NCI-H146 treated with DMSO at 0.1 percent for 48 hours (cell line): ENCODE results near the gene RASA2.

ENCODE experiments used
- DNase-seq: peaks from one replicate; lab custom pipeline; 2025; ENCODE audit not compliant: unreplicated experiment; lab: John Stamatoyannopoulos, UW

The RASA2 gene

GRCh38 chr3:141643391-141643790, 156.6 kb downstream of the RASA2 start:
- no peak for DNase-seq

GRCh38 chr3:141643796-141644195, 157.0 kb downstream of the RASA2 start:
- DNase-seq = no peak

GRCh38 chr3:141644931-141645330, 158.1 kb downstream of the RASA2 start:
- DNase-seq = peak; percentile 52

- DNase-seq = peak; percentile 32
Measured at GRCh38 chr3:141646760-141647561, 160.1 kb downstream of the RASA2 start.

- no peak for DNase-seq
Measured at GRCh38 chr3:141647562-141647915, 160.7 kb downstream of the RASA2 start.

- no peak for DNase-seq
Measured at GRCh38 chr3:141648055-141648910, 161.5 kb downstream of the RASA2 start.

GRCh38 chr3:141649871-141650270, 163.0 kb downstream of the RASA2 start:
- DNase-seq = no peak

GRCh38 chr3:141650783-141651182, 164.0 kb downstream of the RASA2 start:
- no peak for DNase-seq

- DNase-seq = no peak
Measured at GRCh38 chr3:141651409-141651808, 164.6 kb downstream of the RASA2 start.

- no peak for DNase-seq
Measured at GRCh38 chr3:141652349-141652748, 165.5 kb downstream of the RASA2 start.

GRCh38 chr3:141653847-141654246, 167.0 kb downstream of the RASA2 start:
- no peak for DNase-seq

- no peak for DNase-seq
Measured at GRCh38 chr3:141655801-141656200, 169.0 kb downstream of the RASA2 start.

- no peak for DNase-seq
Measured at GRCh38 chr3:141656771-141657170, 169.9 kb downstream of the RASA2 start.

GRCh38 chr3:141657516-141657915, 170.7 kb downstream of the RASA2 start:
- no peak for DNase-seq

- DNase-seq = peak; percentile 75
Measured at GRCh38 chr3:141659821-141660613, 173.2 kb downstream of the RASA2 start.

- no peak for DNase-seq
Measured at GRCh38 chr3:141660614-141660947, 173.8 kb downstream of the RASA2 start.

GRCh38 chr3:141661229-141662196, 174.7 kb downstream of the RASA2 start:
- no peak for DNase-seq

GRCh38 chr3:141663993-141664392, 177.2 kb downstream of the RASA2 start:
- DNase-seq = no peak
